SK-N-SH (cell line): ENCODE results near the gene JPT2.

Source experiments
- CTCF ChIP-seq: fragments of 200-600 bp; sonication (generic); IDR thresholded peaks from 2 replicates; pipeline ENCODE4 v1.6.1; 2017; ENCODE audit warnings: antibody characterized with exemption, mild to moderate bottlenecking, moderate library complexity
- EP300 ChIP-seq, 2 experiments: IDR thresholded peaks; 2 replicates each; pipeline versions ENCODE4 v1.4.0 to v1.6.1; 2012; ENCODE audit warnings: borderline replicate concordance in 1 of 2, low read depth in 1 of 2, low read length in 1 of 2
- MAX ChIP-seq: IDR thresholded peaks from 2 replicates; pipeline ENCODE4 v1.4.0; 2012; ENCODE audit warnings: low read depth
- MXI1 ChIP-seq: IDR thresholded peaks from 2 replicates; pipeline ENCODE4 v1.6.1; 2012; ENCODE audit warnings: mild to moderate bottlenecking, low read depth, low read length, improper control_type of control experiment
- POLR2AphosphoS5 ChIP-seq: IDR thresholded peaks from 2 replicates; pipeline ENCODE4 v1.6.1; 2012; ENCODE audit warnings: low read depth, low read length
- RAD21 ChIP-seq: IDR thresholded peaks from 2 replicates; pipeline ENCODE4 v1.6.1; 2012; ENCODE audit warnings: mild to moderate bottlenecking, low read length
- REST ChIP-seq: IDR thresholded peaks from 2 replicates; pipeline ENCODE4 v1.6.1; 2012; ENCODE audit warnings: mild to moderate bottlenecking, low read depth, low read length, moderate library complexity
- RFX5 ChIP-seq: IDR thresholded peaks from 2 replicates; pipeline ENCODE4 v1.6.1; 2012; ENCODE audit warnings: mild to moderate bottlenecking, improper control_type of control experiment, low read length
- SIN3A ChIP-seq: IDR thresholded peaks from 2 replicates; pipeline ENCODE4 v1.6.1; 2012; ENCODE audit warnings: low read depth, mild to moderate bottlenecking, low read length, moderate library complexity, borderline replicate concordance
- TAF1 ChIP-seq: IDR thresholded peaks from 2 replicates; pipeline ENCODE4 v1.6.1; 2012; ENCODE audit warnings: low read depth, mild to moderate bottlenecking, low read length, moderate library complexity, borderline replicate concordance
- TCF12 ChIP-seq: IDR thresholded peaks from 2 replicates; pipeline ENCODE4 v1.4.0; 2012
- TEAD4 ChIP-seq: IDR thresholded peaks from 2 replicates; pipeline ENCODE4 v1.4.0; 2012; ENCODE audit warnings: mild to moderate bottlenecking, borderline replicate concordance; ENCODE audit not compliant: insufficient read depth
- ZBTB33 ChIP-seq: IDR thresholded peaks from 2 replicates; pipeline ENCODE4 v1.4.0; 2012; ENCODE audit warnings: low read depth, borderline replicate concordance

- TF ChIP-seq CTCF (no peak), POLR2AphosphoS5 (no peak), SIN3A (no peak), MXI1 (no peak), TEAD4 (no peak), TAF1 (no peak), TCF12 (no peak), EP300 (IDR thresholded peaks at IDR 0.05; ENCODE audit: borderline replicate concordance in 1 of 2, low read depth in 1 of 2, low read length in 1 of 2) (no peak), RAD21 (no peak), ZBTB33 (no peak), RFX5 (no peak), MAX (no peak), REST (no peak)
Measured at GRCh38 chr16:1662543-1662942, 15.5 kb upstream of the JPT2 start.
